HG02798 (cell line): ENCODE data around the gene INTS6L.
"Not testable (repeated sequence)": the region's sequence is repeated elsewhere in the genome, so short reads cannot be mapped to it uniquely, and the experiment has no call there.

ENCODE experiments used
- ATAC-seq: cut with Tn5 transposase; IDR thresholded peaks from one replicate; pipeline ENCODE4 v1.9.1; 2021; ENCODE audit warnings: mild to moderate bottlenecking; ENCODE audit not compliant: unreplicated experiment, poor library complexity

INTS6L gene

GRCh38 chrX:135594049-135594448 lies 73.6 kb downstream of the INTS6L start:
- ATAC-seq = not testable (repeated sequence)

- not testable (repeated sequence) for ATAC-seq
Measured at GRCh38 chrX:135594453-135594852, 74.0 kb downstream of the INTS6L start.

- ATAC-seq = no peak
Measured at GRCh38 chrX:135595543-135595942, 75.1 kb downstream of the INTS6L start.

GRCh38 chrX:135596495-135596894 lies 76.0 kb downstream of the INTS6L start:
- peak; percentile 69 for ATAC-seq

- no peak for ATAC-seq
Measured at GRCh38 chrX:135605906-135606305, 85.4 kb downstream of the INTS6L start.

GRCh38 chrX:135624408-135625204 lies 104.1 kb downstream of the INTS6L start:
- ATAC-seq = not testable (repeated sequence)

- ATAC-seq = no peak
Measured at GRCh38 chrX:135625995-135626394, 105.5 kb downstream of the INTS6L start.

GRCh38 chrX:135629342-135629741 lies 108.9 kb downstream of the INTS6L start:
- no peak for ATAC-seq
